Fibroblast of skin of right biceps (primary cell): Measurements from ENCODE around the gene DLEC1.
"Not testable (repeated sequence)": the region's sequence is repeated elsewhere in the genome, so short reads cannot be mapped to it uniquely, and the experiment has no call there.

Source experiments
- DNase-seq: peaks from one replicate; pipeline ENCODE4 v3.0.0-alpha.2; 2013

DLEC1 gene

GRCh38 chr3:38127611-38128302, 88.7 kb downstream of the DLEC1 start:
- no peak for DNase-seq

GRCh38 chr3:38128303-38128655, 89.3 kb downstream of the DLEC1 start:
- no peak for DNase-seq

- no peak for DNase-seq
Measured at GRCh38 chr3:38129058-38129457, 90.0 kb downstream of the DLEC1 start.

GRCh38 chr3:38130631-38131065, 91.6 kb downstream of the DLEC1 start:
- no peak for DNase-seq

GRCh38 chr3:38131621-38132369, 92.8 kb downstream of the DLEC1 start:
- peak; percentile 32 for DNase-seq

GRCh38 chr3:38133209-38133556, 94.2 kb downstream of the DLEC1 start:
- no peak for DNase-seq

- peak; percentile 7 for DNase-seq
Measured at GRCh38 chr3:38133557-38134405, 94.8 kb downstream of the DLEC1 start.

GRCh38 chr3:38134517-38135143, 95.6 kb downstream of the DLEC1 start:
- DNase-seq = not testable (repeated sequence)

GRCh38 chr3:38135621-38136277, 96.7 kb downstream of the DLEC1 start:
- not testable (repeated sequence) for DNase-seq

- DNase-seq = peak; percentile 8
Measured at GRCh38 chr3:38136393-38136776, 97.4 kb downstream of the DLEC1 start.

GRCh38 chr3:38136777-38137614, 98.0 kb downstream of the DLEC1 start, which contains the start of gene ACAA1:
ACAA1 (minus strand) TSS chr3:38137127; CDS start chr3:38137035, 92 bp downstream.
- peak; percentile 99 for DNase-seq

- DNase-seq = peak; percentile 83
Measured at GRCh38 chr3:38137615-38138348, 98.8 kb downstream of the DLEC1 start.

GRCh38 chr3:38138349-38139190, 99.6 kb downstream of the DLEC1 start, which contains the start of gene MYD88:
MYD88 (plus strand) TSS chr3:38138661; CDS start chr3:38138701, 40 bp downstream.
- DNase-seq = peak; percentile 61

- no peak for DNase-seq
Measured at GRCh38 chr3:38139191-38139590, 100.2 kb downstream of the DLEC1 start.

GRCh38 chr3:38139652-38140051, 100.6 kb downstream of the DLEC1 start:
- no peak for DNase-seq

- DNase-seq = no peak
Measured at GRCh38 chr3:38140326-38141172, 101.5 kb downstream of the DLEC1 start.

- no peak for DNase-seq
Measured at GRCh38 chr3:38141173-38141951, 102.4 kb downstream of the DLEC1 start.

GRCh38 chr3:38141952-38142273, 102.9 kb downstream of the DLEC1 start:
- DNase-seq = no peak
